Panc1 (cell line): ENCODE measurements around the gene FAM43B.

ENCODE experiments used
- CTCF ChIP-seq: fragments of 450-650 bp; IDR thresholded peaks from 2 replicates; pipeline ENCODE4 v1.5.1; 2017; ENCODE audit warnings: mild to moderate bottlenecking
- POLR2AphosphoS5 ChIP-seq: IDR thresholded peaks from 2 replicates; pipeline ENCODE4 v1.6.1; 2012; ENCODE audit warnings: mild to moderate bottlenecking, low read depth, low read length, moderate library complexity

DNA sequence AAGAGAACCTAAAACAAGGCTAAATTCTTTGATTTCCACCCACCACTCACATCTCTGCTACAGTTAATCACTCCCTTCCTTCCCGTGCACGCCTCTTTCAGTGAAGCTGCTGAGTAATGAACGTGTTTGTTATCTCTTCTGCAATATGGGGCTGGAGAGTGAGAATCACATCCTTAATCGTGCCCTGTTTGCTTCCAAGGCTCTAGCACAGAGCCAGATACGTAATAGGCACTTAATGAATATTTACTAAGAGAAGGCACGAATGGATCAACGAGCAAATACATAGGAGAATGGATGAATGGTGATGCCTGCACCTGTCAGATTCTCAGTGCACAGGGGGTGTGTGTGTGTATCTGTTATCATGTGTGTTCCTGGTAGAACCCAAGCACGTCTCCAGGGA, 22.1 kb upstream of the FAM43B start:
- TF ChIP-seq CTCF (no peak), POLR2AphosphoS5 (no peak)
